Trophoblast cell (in vitro differentiated cells and primary cell): ENCODE results near the gene NHS.

Experiments used
- DNase-seq, 2 donors: peaks; one replicate each; pipeline ENCODE4 v3.0.0-alpha.2; 2016
- H2AFZ ChIP-seq: 2 replicates; pipeline ENCODE4 v1.6.1; 2013; ENCODE audit warnings: low read length, moderate library complexity, mild to moderate bottlenecking; ENCODE audit not compliant: insufficient read depth, poor library complexity
- H2AK5ac ChIP-seq: 2 replicates; pipeline ENCODE4 v1.6.1; 2013; ENCODE audit warnings: mild to moderate bottlenecking, low read length
- H2BK120ac ChIP-seq: 2 replicates; pipeline ENCODE4 v1.6.1; 2013; ENCODE audit warnings: low read length, mild to moderate bottlenecking, moderate library complexity; ENCODE audit not compliant: insufficient read depth, poor library complexity
- H2BK12ac ChIP-seq: 2 replicates; pipeline ENCODE4 v1.6.1; 2013; ENCODE audit warnings: mild to moderate bottlenecking, low read length, moderate library complexity
- H2BK5ac ChIP-seq: 2 replicates; pipeline ENCODE4 v1.6.1; 2013; ENCODE audit warnings: low read length, low read depth, moderate library complexity, mild to moderate bottlenecking; ENCODE audit not compliant: poor library complexity
- H3K14ac ChIP-seq: 2 replicates; pipeline ENCODE4 v1.6.1; 2013; ENCODE audit warnings: mild to moderate bottlenecking, low read length
- H3K18ac ChIP-seq: 2 replicates; pipeline ENCODE4 v1.6.1; 2013; ENCODE audit warnings: mild to moderate bottlenecking, low read length
- H3K23ac ChIP-seq: 2 replicates; pipeline ENCODE4 v1.6.1; 2013; ENCODE audit warnings: low read length
- H3K27ac ChIP-seq: 2 replicates; pipeline ENCODE4 v1.5.1; 2013; ENCODE audit warnings: low read depth, mild to moderate bottlenecking, inconsistent platforms, low read length, moderate library complexity
- H3K27me3 ChIP-seq: 2 replicates; pipeline ENCODE4 v1.6.1; 2013; ENCODE audit warnings: inconsistent platforms, mild to moderate bottlenecking, low read length, moderate library complexity; ENCODE audit not compliant: insufficient read depth
- H3K36me3 ChIP-seq, 2 experiments: 1 replicate in 1 of 2; 2 replicates in 1 of 2; pipeline ENCODE4 v1.6.1; 2013; ENCODE audit warnings: low read length in 2 of 2, mild to moderate bottlenecking in 2 of 2, moderate library complexity in 1 of 2; ENCODE audit not compliant: insufficient read depth in 2 of 2, control insufficient read depth in 1 of 2
- H3K4ac ChIP-seq: 2 replicates; pipeline ENCODE4 v1.6.1; 2013; ENCODE audit warnings: low read depth, mild to moderate bottlenecking, low read length, moderate library complexity
- H3K4me1 ChIP-seq, 2 experiments: 1 replicate in 1 of 2; 2 replicates in 1 of 2; pipeline ENCODE4 v1.6.1; 2013; ENCODE audit warnings: low read length in 2 of 2, mild to moderate bottlenecking in 2 of 2, moderate library complexity in 1 of 2; ENCODE audit not compliant: insufficient read depth in 2 of 2, control insufficient read depth in 1 of 2
- H3K4me2 ChIP-seq: 2 replicates; pipeline ENCODE4 v1.6.1; 2013; ENCODE audit warnings: inconsistent platforms, mild to moderate bottlenecking, low read length, moderate library complexity
- H3K4me3 ChIP-seq: 2 replicates; pipeline ENCODE4 v1.5.1; 2013; ENCODE audit warnings: mild to moderate bottlenecking, low read depth, low read length, inconsistent platforms
- H3K79me1 ChIP-seq: one replicate; pipeline ENCODE4 v1.6.1; 2013; ENCODE audit warnings: low read length
- H3K79me2 ChIP-seq: 2 replicates; pipeline ENCODE4 v1.6.1; 2013; ENCODE audit warnings: low read length, mild to moderate bottlenecking; ENCODE audit not compliant: control insufficient read depth, insufficient read depth, poor library complexity
- H3K9ac ChIP-seq: 2 replicates; pipeline ENCODE4 v1.6.1; 2013; ENCODE audit warnings: mild to moderate bottlenecking, low read length
- H3K9me3 ChIP-seq: 2 replicates; pipeline ENCODE4 v1.6.1; 2013; ENCODE audit warnings: low read depth, mild to moderate bottlenecking, control low read depth, inconsistent platforms, low read length; ENCODE audit not compliant: insufficient read depth
- H4K12ac ChIP-seq: 2 replicates; pipeline ENCODE4 v1.6.1; 2013; ENCODE audit warnings: low read depth, mild to moderate bottlenecking, low read length, moderate library complexity
- H4K8ac ChIP-seq: 2 replicates; pipeline ENCODE4 v1.6.1; 2013; ENCODE audit warnings: low read depth, mild to moderate bottlenecking, low read length, moderate library complexity
- H4K91ac ChIP-seq: one replicate; pipeline ENCODE4 v1.6.1; 2013; ENCODE audit warnings: low read depth, mild to moderate bottlenecking, low read length, moderate library complexity
- WGBS: extraction: QIAGEN DNeasy Blood & Tissue Kit; methylation state at CpG from one replicate; pipeline ENCODE4 v1.1.7; 2013; ENCODE audit warnings: missing lambda C conversion rate; ENCODE audit not compliant: insufficient read length, insufficient coverage; ENCODE audit errors: extremely low coverage; 5-methylcytosine and 5-hydroxymethylcytosine counted together

Gene NHS

GRCh38 chrX:17370191-17370590 is 4.8 kb upstream of the NHS start:
- H3K14ac ChIP-seq: no peak overlapping the region
- H3K4me1 ChIP-seq: no peaks in the 10 kb centered on the region
- DNase-seq: no peak
- H2AK5ac ChIP-seq: no peak overlapping the region
- H3K79me2 ChIP-seq: no peaks in the 10 kb centered on the region
- WGBS: no CpG with 5 or more reads among the region's 9 CpGs
- H4K12ac ChIP-seq: no peak overlapping the region
- H3K4me2 ChIP-seq: no peak overlapping the region
- H3K18ac ChIP-seq: no peak overlapping the region
- H2AFZ ChIP-seq: no peak overlapping the region
- H3K27me3 ChIP-seq: no peaks in the 10 kb centered on the region
- no peak overlapping the region for H3K27ac ChIP-seq
- H4K8ac ChIP-seq: no peak overlapping the region
- H2BK120ac ChIP-seq: no peak overlapping the region
- no peak overlapping the region for H3K9ac ChIP-seq
- no peak overlapping the region for H3K4ac ChIP-seq
- no peaks in the 10 kb centered on the region for H3K79me1 ChIP-seq
- no peak overlapping the region for H2BK12ac ChIP-seq
- no peaks in the 10 kb centered on the region for H3K36me3 ChIP-seq
- H2BK5ac ChIP-seq: no peak overlapping the region
- no peak overlapping the region for H3K4me3 ChIP-seq
- no peaks in the 10 kb centered on the region for H3K9me3 ChIP-seq
- H3K23ac ChIP-seq: no peak overlapping the region
- H4K91ac ChIP-seq: no peak overlapping the region

GRCh38 chrX:17372052-17372451 is 2.9 kb upstream of the NHS start:
- no peak overlapping the region for H4K8ac ChIP-seq
- no peaks in the 10 kb centered on the region for H3K79me2 ChIP-seq
- no peak overlapping the region for H2BK5ac ChIP-seq
- H2AFZ ChIP-seq: no peak overlapping the region
- H2BK120ac ChIP-seq: no peak overlapping the region
- no peak overlapping the region for H3K18ac ChIP-seq
- H3K4me3 ChIP-seq: no peak overlapping the region
- no peak overlapping the region for H3K4ac ChIP-seq
- DNase-seq: no peak
- H4K12ac ChIP-seq: no peak overlapping the region
- H3K9ac ChIP-seq: no peak overlapping the region
- H3K14ac ChIP-seq: no peak overlapping the region
- H3K9me3 ChIP-seq: peaks cover 2% of the 10 kb centered on the region
- no peak overlapping the region for H2AK5ac ChIP-seq
- H3K4me2 ChIP-seq: no peak overlapping the region
- no peak overlapping the region for H3K27ac ChIP-seq
- no peak overlapping the region for H4K91ac ChIP-seq
- H3K27me3 ChIP-seq: no peaks in the 10 kb centered on the region
- no peak overlapping the region for H2BK12ac ChIP-seq
- no peak overlapping the region for H3K23ac ChIP-seq
- H3K36me3 ChIP-seq: no peaks in the 10 kb centered on the region
- no CpG with 5 or more reads among the region's 8 CpGs for WGBS
- peaks cover 2 to 10% of the 10 kb centered on the region in 2 experiments for H3K4me1 ChIP-seq
- no peaks in the 10 kb centered on the region for H3K79me1 ChIP-seq

- Histone ChIP-seq H2BK12ac (no peak overlapping the region), H2BK120ac (no peak overlapping the region), H3K4me1 (peaks cover 3 to 12% of the 10 kb centered on the region in 2 experiments), H3K27ac (no peak overlapping the region), H3K23ac (no peak overlapping the region), H4K91ac (no peak overlapping the region), H3K4me3 (no peak overlapping the region), H3K14ac (no peak overlapping the region), H3K4me2 (no peak overlapping the region), H2AK5ac (no peak overlapping the region), H3K27me3 (no peaks in the 10 kb centered on the region), H3K79me2 (no peaks in the 10 kb centered on the region), H4K12ac (no peak overlapping the region), H3K9ac (no peak overlapping the region), H4K8ac (no peak overlapping the region), H3K79me1 (no peaks in the 10 kb centered on the region), H3K4ac (no peak overlapping the region), H3K18ac (no peak overlapping the region), H3K9me3 (peaks cover 2% of the 10 kb centered on the region), H3K36me3 (no peaks in the 10 kb centered on the region), H2AFZ (no peak overlapping the region), H2BK5ac (no peak overlapping the region)
- no peak for DNase-seq
- WGBS: no CpG with 5 or more reads among the region's 3 CpGs
Measured at GRCh38 chrX:17373337-17373736, 1.7 kb upstream of the NHS start.

- Histone ChIP-seq H4K91ac (no peak overlapping the region), H3K4me2 (peak overlapping the region; percentile 75), H3K9me3 (peaks cover 2% of the 10 kb centered on the region), H3K4ac (no peak overlapping the region), H3K79me1 (no peaks in the 10 kb centered on the region), H3K36me3 (no peaks in the 10 kb centered on the region), H2AFZ (no peak overlapping the region), H2BK5ac (no peak overlapping the region), H2AK5ac (no peak overlapping the region), H3K4me1 (peaks cover 3 to 12% of the 10 kb centered on the region in 2 experiments), H3K4me3 (peak overlapping the region; percentile 68), H3K27me3 (no peaks in the 10 kb centered on the region), H3K79me2 (no peaks in the 10 kb centered on the region), H4K8ac (no peak overlapping the region), H4K12ac (no peak overlapping the region), H3K9ac (no peak overlapping the region), H2BK120ac (no peak overlapping the region), H2BK12ac (no peak overlapping the region), H3K18ac (no peak overlapping the region), H3K23ac (no peak overlapping the region), H3K27ac (no peak overlapping the region), H3K14ac (no peak overlapping the region)
- no CpG with 5 or more reads among the region's 18 CpGs for WGBS
- DNase-seq: peak in 1 of 2 donors; percentile 0
Measured at GRCh38 chrX:17375367-17375636, 302 bp downstream of the NHS start.
